AG04450 (cell line): ENCODE measurements around the gene FLT3LG. TPM values are rescaled to one million over a fixed set of nuclear protein-coding genes. Genes with fewer than 3 reads are reported as not detected.

ENCODE experiments used
- CTCF ChIA-PET: fragments of 300-600, 350-600 bp; formaldehyde crosslinking; extraction: SDS; loops from one replicate; lab custom pipeline; 2022; ENCODE audit warnings: antibody characterized with exemption, inconsistent platforms; lab: Charles Lee
- POLR2A ChIA-PET: fragments of 350-600 bp; formaldehyde crosslinking; extraction: SDS; loops from one replicate; lab custom pipeline; 2021; ENCODE audit warnings: antibody characterized with exemption, inconsistent platforms; lab: Yijun Ruan, JAX
- DNase-seq: peaks from one replicate; pipeline ENCODE4 v3.0.0-alpha.2; 2011; ENCODE audit warnings: low read depth, low spot score
- H3K27ac ChIP-seq: one replicate; pipeline ENCODE4 v1.5.1; 2012; ENCODE audit warnings: low read depth, low read length, control low read depth
- H3K27me3 ChIP-seq: one replicate; pipeline ENCODE4 v1.6.0; 2012; ENCODE audit warnings: low read length; ENCODE audit not compliant: control insufficient read depth, insufficient read depth
- H3K4me3 ChIP-seq: 2 replicates; pipeline ENCODE4 v1.5.1; 2011; ENCODE audit warnings: mild to moderate bottlenecking, low read depth, low read length, control low read depth
- H3K9me3 ChIP-seq: 2 replicates; pipeline ENCODE4 v1.5.1; 2012; ENCODE audit warnings: low read length; ENCODE audit not compliant: control insufficient read depth, insufficient read depth
- CTCF ChIP-seq: IDR thresholded peaks from 2 replicates; pipeline ENCODE4 v1.5.1; 2011; ENCODE audit warnings: low read depth, low read length, control low read depth, inconsistent platforms
- polyA plus RNA-seq: library from polyadenylated mRNA; depleted of rRNA; stranded (reverse); fragments of >200 nt; gene quantifications from 2 replicates; pipeline ENCODE4 v1.2.3, GENCODE V29; 2011

The FLT3LG gene
- polyA plus RNA-seq, 1 experiment, result 3.7 TPM

GRCh38 chr19:49435670-49436069 lies 38.3 kb upstream of the FLT3LG start:
- ChIA-PET POLR2A (no interaction called here), CTCF (no interaction called here)
- no peak for DNase-seq
- peaks cover 95% of the 10 kb centered on the region for H3K27me3 ChIP-seq
- H3K27ac ChIP-seq, result no peak overlapping the region
- H3K9me3 ChIP-seq, result peaks cover 27% of the 10 kb centered on the region; the same call in 1 of the 2 replicates
- no peak for TF ChIP-seq CTCF
- H3K4me3 ChIP-seq, result no peak overlapping the region

- Histone ChIP-seq H3K27ac (no peak overlapping the region), H3K27me3 (peaks cover 93% of the 10 kb centered on the region), H3K4me3 (no peak overlapping the region), H3K9me3 (peaks cover 21% of the 10 kb centered on the region; the same call in 1 of the 2 replicates)
- ChIA-PET CTCF (no interaction called here), POLR2A (interaction anchor here (0.6 kb wide), 1 partner anchor 294 kb away, joined by 7 read pairs; no protein-coding TSS in a partner anchor)
- no peak for TF ChIP-seq CTCF
- no peak for DNase-seq
Observed at GRCh38 chr19:49436381-49437017, 37.5 kb upstream of the FLT3LG start.

- TF ChIP-seq CTCF, result no peak
Observed at GRCh38 chr19:49437231-49437630, 36.8 kb upstream of the FLT3LG start.

GRCh38 chr19:49438261-49438660 lies 35.8 kb upstream of the FLT3LG start:
- no peak for DNase-seq
- no peak for TF ChIP-seq CTCF
- CTCF ChIA-PET, result no interaction called here
- Histone ChIP-seq H3K4me3 (no peak overlapping the region), H3K27ac (no peak overlapping the region), H3K9me3 (peaks cover 9% of the 10 kb centered on the region; the same call in 1 of the 2 replicates), H3K27me3 (peaks cover 87% of the 10 kb centered on the region)
- POLR2A ChIA-PET, result no interaction called here

More at GRCh38 chr19:49437231-49437630, 36.8 kb upstream of the FLT3LG start:
- Histone ChIP-seq H3K27ac (no peak overlapping the region), H3K4me3 (no peak overlapping the region), H3K9me3 (peaks cover 14% of the 10 kb centered on the region; the same call in 1 of the 2 replicates), H3K27me3 (peaks cover 94% of the 10 kb centered on the region)
- ChIA-PET CTCF (no interaction called here), POLR2A (no interaction called here)
- no peak for DNase-seq

- TF ChIP-seq CTCF, result no peak
- Histone ChIP-seq H3K27me3 (peaks cover 71% of the 10 kb centered on the region), H3K27ac (no peak overlapping the region), H3K9me3 (peaks cover 7% of the 10 kb centered on the region; the same call in 1 of the 2 replicates), H3K4me3 (no peak overlapping the region)
- POLR2A ChIA-PET, result no interaction called here
- no peak for DNase-seq
- CTCF ChIA-PET, result no interaction called here
Observed at GRCh38 chr19:49439836-49440235, 34.2 kb upstream of the FLT3LG start.
